Erythroblast (primary cell): Measurements from ENCODE around the gene A4GALT.
A peak's percentile ranks its signal among the peaks of the same experiment; 100 is the strongest.
"Not testable (repeated sequence)": the region's sequence is repeated elsewhere in the genome, so short reads cannot be mapped to it uniquely, and the experiment has no call there.

Experiments used
- DNase-seq, 2 experiments: peaks; one replicate each; lab custom pipeline; 2025; lab: John Stamatoyannopoulos, UW
- GATA1 ChIP-seq: IDR thresholded peaks from 2 replicates; pipeline ENCODE4 v1.6.1; 2011; ENCODE audit warnings: low read depth, mild to moderate bottlenecking, control low read depth, low read length, moderate library complexity
- POLR2A ChIP-seq: IDR thresholded peaks from 2 replicates; pipeline ENCODE4 v1.6.1; 2011; ENCODE audit warnings: mild to moderate bottlenecking, low read length

A4GALT gene

DNA sequence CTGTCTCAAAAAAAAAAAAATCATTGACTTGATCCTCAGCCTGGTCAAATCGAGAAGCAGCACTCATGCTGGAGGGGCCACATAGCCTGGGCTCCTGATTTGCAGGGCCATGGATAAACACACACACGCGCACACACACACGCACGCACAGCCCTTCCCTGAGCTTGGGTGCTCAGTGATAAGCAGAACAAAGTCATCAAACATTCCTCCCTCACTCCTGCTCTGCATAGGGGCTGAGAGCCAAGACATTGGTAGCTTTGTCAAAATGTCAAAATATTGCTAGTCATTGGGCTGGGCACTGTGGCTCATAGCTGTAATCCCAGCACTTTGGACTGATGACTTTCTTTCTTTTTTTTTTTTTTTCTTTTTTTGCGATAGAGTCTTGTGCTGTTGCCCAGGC is 34.0 kb upstream of the A4GALT start:
- no peak for TF ChIP-seq GATA1
- TF ChIP-seq POLR2A = no peak
- peak; percentile 88 to 95 for DNase-seq

DNA sequence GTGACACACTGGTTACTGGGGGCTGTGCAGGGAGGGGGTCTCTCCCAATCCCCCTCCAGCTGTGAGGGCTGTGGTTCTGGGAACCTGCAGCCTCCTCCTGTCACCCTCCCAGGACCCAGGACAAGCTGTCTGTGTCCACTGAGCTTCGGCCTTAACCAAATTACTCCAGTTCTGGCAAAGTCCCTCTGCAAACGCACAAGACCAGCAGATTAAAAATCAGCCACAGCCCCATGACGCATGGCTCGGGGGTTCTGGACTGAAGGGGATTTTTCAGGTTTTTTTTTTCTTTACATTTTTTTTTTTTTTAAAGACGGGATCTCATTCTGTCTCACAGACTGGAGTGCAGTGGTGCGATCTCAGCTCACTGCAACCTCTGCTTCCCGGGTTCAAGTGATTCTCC is 32.2 kb upstream of the A4GALT start:
- DNase-seq = no peak
- no peak for TF ChIP-seq POLR2A
- no peak for TF ChIP-seq GATA1

DNA sequence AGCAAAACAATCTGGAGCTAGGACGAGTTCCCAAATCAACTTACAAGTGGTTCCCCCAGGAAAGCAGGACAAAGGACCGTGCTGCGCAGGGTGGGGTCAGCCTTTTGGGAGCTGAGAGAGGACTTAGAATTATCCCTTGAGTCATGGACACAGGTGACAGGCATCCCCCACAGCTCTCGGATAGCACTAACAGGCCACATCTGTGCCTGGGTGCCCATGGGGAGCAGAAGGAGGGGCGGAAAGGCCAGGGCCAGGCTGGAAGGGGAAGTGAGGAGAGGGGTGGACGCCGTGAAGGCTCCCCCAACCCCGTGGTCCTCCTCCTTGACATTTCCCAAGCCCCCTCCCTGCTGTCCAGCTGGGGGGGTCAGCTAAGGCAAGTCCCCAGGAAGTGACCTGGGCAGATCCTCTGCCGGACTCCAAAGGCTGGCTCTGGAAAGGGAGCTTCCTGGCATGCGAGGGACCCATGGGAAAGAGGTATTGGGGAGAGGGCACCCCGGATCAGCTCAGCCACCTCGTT is 31.6 kb upstream of the A4GALT start:
- TF ChIP-seq POLR2A (no peak), GATA1 (no peak)
- DNase-seq = no peak

- not testable (repeated sequence) for DNase-seq
These were observed 29.8 kb upstream of the A4GALT start for GRCh38 chr22:42750421-42750820.

- no peak for DNase-seq
- TF ChIP-seq GATA1 (no peak), POLR2A (no peak)
These were observed 27.2 kb upstream of the A4GALT start for GRCh38 chr22:42747701-42748513.

DNA sequence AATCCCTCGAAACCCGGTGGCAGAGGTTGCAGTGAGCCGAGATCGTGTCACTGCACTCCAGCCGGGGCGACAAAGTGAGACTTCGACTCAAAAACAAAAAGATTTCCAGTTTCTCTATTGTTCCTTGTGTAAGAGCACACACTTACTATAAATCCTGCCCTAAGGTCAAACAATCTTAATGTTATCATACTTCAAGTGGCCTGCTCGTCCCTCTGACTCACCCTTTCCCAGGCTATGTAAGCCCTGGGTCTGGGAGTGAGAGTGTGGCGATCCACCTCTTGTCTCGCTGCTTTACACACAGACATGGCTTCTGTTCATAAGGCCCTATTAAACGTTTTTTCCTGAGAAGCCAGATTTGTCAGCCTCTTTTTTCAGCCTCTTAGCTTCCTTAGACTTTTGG is 24.4 kb upstream of the A4GALT start:
- no peak for TF ChIP-seq POLR2A
- TF ChIP-seq GATA1 = no peak
- no peak for DNase-seq

- no peak for DNase-seq
- TF ChIP-seq GATA1 (no peak), POLR2A (no peak)
These were observed 22.9 kb upstream of the A4GALT start for GRCh38 chr22:42743501-42743991.

DNA sequence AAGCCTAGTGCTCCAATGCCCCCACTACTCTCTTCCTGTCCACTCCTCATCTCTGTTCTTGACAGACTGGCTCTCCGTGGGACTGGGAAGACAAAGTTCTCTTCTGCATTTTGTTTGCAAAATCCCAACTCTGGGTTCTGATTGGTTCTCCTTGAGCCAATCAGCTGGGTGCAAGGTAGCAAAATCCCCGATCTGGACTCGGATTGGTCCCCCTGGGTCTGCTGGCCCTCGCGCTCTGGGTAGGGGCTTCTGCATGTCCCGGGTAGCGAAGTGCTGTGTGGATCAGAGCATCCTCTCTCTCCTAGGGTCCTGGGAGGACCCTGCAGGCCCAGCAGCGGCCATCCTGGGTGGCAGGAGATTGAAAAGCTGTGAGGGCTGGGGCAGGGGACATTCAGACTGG is 22.3 kb upstream of the A4GALT start:
- DNase-seq = no peak
- TF ChIP-seq POLR2A = no peak
- TF ChIP-seq GATA1 = no peak

DNA sequence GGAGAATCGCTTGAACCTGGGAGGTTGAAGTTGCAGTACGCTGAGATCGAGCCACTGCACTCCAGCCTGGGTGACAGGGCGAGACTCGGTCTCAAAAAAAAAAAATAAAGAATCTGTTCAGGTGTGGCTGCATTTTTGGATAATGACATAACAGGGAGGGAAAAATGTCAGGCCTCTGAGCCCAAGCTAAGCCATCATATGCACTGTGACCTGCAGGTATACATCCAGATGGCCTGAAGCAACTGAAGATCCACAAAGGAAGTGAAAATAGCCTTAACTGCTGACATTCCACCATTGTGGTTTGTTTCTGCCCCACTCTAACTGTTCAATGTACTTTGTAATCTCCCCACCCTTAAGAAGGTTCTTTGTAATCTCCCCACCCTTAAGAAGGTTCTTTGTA is 19.6 kb upstream of the A4GALT start:
- TF ChIP-seq POLR2A = peak; percentile 15
- DNase-seq = not testable (repeated sequence)

DNA sequence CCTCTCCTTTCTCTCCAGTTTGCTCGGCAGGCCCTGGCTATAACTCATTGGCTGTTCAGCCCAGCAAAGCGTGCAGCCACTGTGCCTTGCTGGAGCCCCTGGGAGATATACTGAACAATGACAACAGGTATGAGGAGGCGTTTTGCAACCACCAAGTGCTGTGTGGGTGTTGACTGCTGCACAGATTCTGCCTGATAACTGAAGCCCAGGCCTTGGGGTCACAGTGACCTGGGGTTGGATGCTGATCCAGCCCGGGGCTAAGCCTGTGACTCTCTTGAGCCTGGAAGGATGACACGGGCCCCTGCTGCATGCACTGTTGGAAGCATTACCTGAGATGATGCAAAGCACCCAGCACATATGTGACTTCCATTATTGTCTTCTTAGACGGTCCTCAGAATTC is 13.7 kb upstream of the A4GALT start:
- no peak for TF ChIP-seq POLR2A
- no peak for TF ChIP-seq GATA1
- no peak for DNase-seq

- DNase-seq = not testable (repeated sequence)
These were observed 12.7 kb upstream of the A4GALT start for GRCh38 chr22:42733394-42733793.

DNA sequence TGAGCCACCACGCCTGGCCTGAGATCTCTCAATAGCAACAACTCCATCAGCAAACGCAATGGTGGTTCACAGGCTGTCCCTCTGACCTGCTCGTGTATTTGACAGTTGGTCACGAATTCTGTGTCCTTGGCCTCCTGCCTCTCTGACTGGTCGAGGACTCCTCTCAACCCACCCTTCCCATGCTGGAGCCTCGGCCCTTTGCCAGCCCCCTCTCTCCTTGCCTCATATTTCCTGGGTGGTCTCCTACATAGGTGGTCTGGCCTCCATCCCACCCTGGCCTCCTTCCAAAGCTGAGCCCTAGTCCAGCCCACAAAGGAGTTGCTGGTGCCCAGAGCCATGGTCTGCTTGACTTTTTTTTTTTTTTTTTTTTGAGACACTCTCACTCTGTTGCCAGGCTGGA is 11.4 kb upstream of the A4GALT start:
- no peak for TF ChIP-seq POLR2A
- no peak for TF ChIP-seq GATA1
- no peak for DNase-seq

DNA sequence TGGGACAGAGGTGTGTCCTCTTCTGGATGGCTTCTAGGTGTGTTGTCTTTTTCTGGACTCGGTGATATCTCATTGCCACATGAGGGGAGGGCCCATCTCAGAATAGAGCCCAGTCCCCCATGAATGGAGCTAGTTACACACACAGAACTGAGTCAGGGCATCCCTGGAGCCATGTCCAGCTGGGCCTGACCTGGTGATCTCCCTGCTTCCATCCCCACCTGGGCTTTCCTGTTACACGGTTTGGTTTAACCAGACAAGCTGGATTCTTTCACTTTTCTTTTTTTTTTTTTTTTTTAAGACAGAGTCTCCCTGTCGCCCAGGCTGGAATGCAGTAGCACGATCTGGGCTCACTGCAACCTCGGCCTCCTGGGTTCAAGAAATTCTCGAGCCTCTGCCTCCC is 6.1 kb upstream of the A4GALT start:
- DNase-seq = no peak
- TF ChIP-seq GATA1 = no peak

DNA sequence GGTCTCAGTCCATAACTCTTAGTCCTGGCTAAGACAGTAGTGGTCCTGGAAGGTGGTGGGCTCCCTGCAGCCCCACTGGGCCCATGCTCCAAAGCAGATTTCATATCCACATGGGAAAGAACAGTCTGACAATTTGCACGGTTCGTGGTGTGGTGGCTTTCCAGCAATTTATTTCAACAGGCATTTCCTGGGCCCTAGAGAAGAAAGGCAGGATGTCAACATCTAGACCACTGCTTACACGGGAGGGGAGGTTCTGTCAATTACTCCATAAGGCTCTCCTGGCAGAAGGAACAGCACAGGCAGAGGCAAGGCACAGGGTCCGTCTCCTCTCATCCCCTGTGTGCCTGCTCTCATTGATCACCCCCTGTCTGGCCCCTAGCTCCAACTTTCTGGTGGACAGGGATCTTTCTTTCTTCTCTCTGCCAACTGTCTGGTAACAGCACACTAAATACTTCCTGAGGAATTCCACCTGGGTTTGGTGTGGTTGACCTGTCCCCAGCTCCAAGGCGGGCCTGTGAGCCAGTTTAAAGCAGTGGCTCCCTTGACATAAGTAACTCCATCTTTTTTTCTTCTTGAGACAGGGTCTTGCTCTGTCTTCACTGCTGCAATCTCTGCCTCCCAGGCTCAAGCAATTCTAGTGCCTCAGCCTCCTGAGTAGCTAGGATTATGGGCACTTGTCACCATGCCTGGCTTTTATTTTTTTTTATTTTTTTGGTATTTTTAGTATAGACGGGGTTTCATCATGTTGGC is 5.1 kb upstream of the A4GALT start:
- no peak for TF ChIP-seq POLR2A
- TF ChIP-seq GATA1 = no peak
- no peak for DNase-seq

- no peak for TF ChIP-seq POLR2A
- TF ChIP-seq GATA1 = no peak
- no peak for DNase-seq
These were observed 3.4 kb upstream of the A4GALT start for GRCh38 chr22:42724062-42724461.
